ENCODE results near the gene TMEM54.

Gene TMEM54

GRCh38 chr1:32895325-32896215 lies 5.6 kb downstream of the TMEM54 start:
- DNase-seq (ENCODE audit: low read depth): no peak

- DNase-seq (ENCODE audit: low read depth): no peak
Observed at GRCh38 chr1:32894681-32895080, 6.5 kb downstream of the TMEM54 start.

- DNase-seq (ENCODE audit: low read depth): no peak
Observed at GRCh38 chr1:32894019-32894600, 7.1 kb downstream of the TMEM54 start.

GRCh38 chr1:32893198-32894018 lies 7.8 kb downstream of the TMEM54 start:
- no peak for DNase-seq (ENCODE audit: low read depth)

GRCh38 chr1:32892368-32893197 lies 8.6 kb downstream of the TMEM54 start:
- DNase-seq (ENCODE audit: low read depth): peak; percentile 23

- DNase-seq (ENCODE audit: low read depth): no peak
Observed at GRCh38 chr1:32891630-32892029, 9.6 kb downstream of the TMEM54 start.

- no peak for DNase-seq (ENCODE audit: low read depth)
Observed at GRCh38 chr1:32891241-32891570, 10.0 kb downstream of the TMEM54 start.

- DNase-seq (ENCODE audit: low read depth): no peak
Observed at GRCh38 chr1:32890516-32891240, 10.5 kb downstream of the TMEM54 start.

GRCh38 chr1:32889731-32890278 lies 11.4 kb downstream of the TMEM54 start:
- DNase-seq (ENCODE audit: low read depth): no peak

GRCh38 chr1:32888677-32889420 lies 12.3 kb downstream of the TMEM54 start:
- DNase-seq (ENCODE audit: low read depth): no peak

GRCh38 chr1:32888134-32888533 lies 13.1 kb downstream of the TMEM54 start:
- DNase-seq (ENCODE audit: low read depth): no peak

GRCh38 chr1:32887623-32888022 lies 13.6 kb downstream of the TMEM54 start:
- no peak for DNase-seq (ENCODE audit: low read depth)

GRCh38 chr1:32886828-32887414 lies 14.3 kb downstream of the TMEM54 start:
- DNase-seq (ENCODE audit: low read depth): no peak

GRCh38 chr1:32886004-32886827 lies 15.0 kb downstream of the TMEM54 start, which contains the start of gene HPCA:
Gene HPCA (plus strand): TSS chr1:32886491. CDS start chr1:32888899, 2,408 bp downstream.
- DNase-seq (ENCODE audit: low read depth): no peak

- no peak for DNase-seq (ENCODE audit: low read depth)
Observed at GRCh38 chr1:32885676-32886003, 15.5 kb downstream of the TMEM54 start.

- no peak for DNase-seq (ENCODE audit: low read depth)
Observed at GRCh38 chr1:32884726-32885125, 16.5 kb downstream of the TMEM54 start.

- no peak for DNase-seq (ENCODE audit: low read depth)
Observed at GRCh38 chr1:32884032-32884372, 17.2 kb downstream of the TMEM54 start.

GRCh38 chr1:32883338-32884031 lies 17.7 kb downstream of the TMEM54 start:
- no peak for DNase-seq (ENCODE audit: low read depth)
